H54 (cell line): ENCODE data around the gene RREB1.

ENCODE experiments used
- DNase-seq: peaks from one replicate; pipeline ENCODE4 v3.0.0; 2011; ENCODE audit warnings: low spot score, mixed read lengths; ENCODE audit not compliant: insufficient read length
- FAIRE-seq: peaks from 3 replicates; lab custom pipeline; 2011; peaks lifted over from hg19 to GRCh38; lab: Jason Lieb, UNC
- POLR2A ChIP-seq: IDR thresholded peaks from 2 replicates; pipeline ENCODE4 v1.6.1; 2011; ENCODE audit warnings: low read depth, mild to moderate bottlenecking, low read length

The RREB1 gene

GRCh38 chr6:7240351-7240750 lies 132.6 kb downstream of the RREB1 start:
- DNase-seq (no peak), FAIRE-seq (no peak)

GRCh38 chr6:7241160-7241559 lies 133.4 kb downstream of the RREB1 start:
- no peak for DNase-seq
- no peak for FAIRE-seq
- no peak for TF ChIP-seq POLR2A

More at GRCh38 chr6:7240351-7240750, 132.6 kb downstream of the RREB1 start:
- no peak for TF ChIP-seq POLR2A

- DNase-seq: no peak
- TF ChIP-seq POLR2A: no peak
- FAIRE-seq: no peak
Observed at GRCh38 chr6:7241709-7242645, 134.2 kb downstream of the RREB1 start.

- no peak for TF ChIP-seq POLR2A
- DNase-seq (no peak), FAIRE-seq (no peak)
Observed at GRCh38 chr6:7242835-7243178, 135.0 kb downstream of the RREB1 start.

- TF ChIP-seq POLR2A: no peak
- peak; percentile 49 for DNase-seq
- no peak for FAIRE-seq
Observed at GRCh38 chr6:7243179-7243981, 135.6 kb downstream of the RREB1 start.

- TF ChIP-seq POLR2A: no peak
- no peak for FAIRE-seq
- no peak for DNase-seq
Observed at GRCh38 chr6:7245668-7246393, 138.1 kb downstream of the RREB1 start.

- DNase-seq (no peak), FAIRE-seq (no peak)
- TF ChIP-seq POLR2A: no peak
Observed at GRCh38 chr6:7246401-7247178, 138.8 kb downstream of the RREB1 start.

- no peak for TF ChIP-seq POLR2A
- FAIRE-seq (no peak), DNase-seq (no peak)
Observed at GRCh38 chr6:7247179-7247456, 139.4 kb downstream of the RREB1 start.

GRCh38 chr6:7247828-7248227 lies 140.1 kb downstream of the RREB1 start:
- DNase-seq (no peak), FAIRE-seq (no peak)
- TF ChIP-seq POLR2A: no peak

GRCh38 chr6:7249391-7249790 lies 141.6 kb downstream of the RREB1 start:
- DNase-seq (no peak), FAIRE-seq (no peak)
- TF ChIP-seq POLR2A: no peak

GRCh38 chr6:7249946-7250643 lies 142.3 kb downstream of the RREB1 start:
- DNase-seq (peak; percentile 41), FAIRE-seq (peak; percentile 73)
- TF ChIP-seq POLR2A: no peak

- no peak for FAIRE-seq
- no peak for DNase-seq
- no peak for TF ChIP-seq POLR2A
Observed at GRCh38 chr6:7250812-7251211, 143.1 kb downstream of the RREB1 start.
